K562 (cell line): ENCODE data around the gene HYI. TPM values are rescaled to one million over a fixed set of nuclear protein-coding genes. Genes with fewer than 3 reads are reported as not detected.
A peak's percentile ranks its signal among the peaks of the same experiment; 100 is the strongest.

Experiments
- ATAC-seq: fragments of 200-7000 bp; cut with Tn5 transposase; 3 replicates; pipeline ENCODE4 v1.9.1; 2020; ENCODE audit warnings: moderate library complexity
- BruUV-seq: library from RNA; stranded (reverse); fragments of 400-500 nt; replicated peaks from 2 replicates; lab custom pipeline; 2021; lab: Mats Ljungman, UMichigan
- CTCF ChIA-PET: fragments of 300-600 bp; formaldehyde crosslinking; extraction: SDS; loops from one replicate; lab custom pipeline; 2021; ENCODE audit warnings: low intra/inter-chr PET ratio; lab: Yijun Ruan, JAX
- POLR2A ChIA-PET: fragments of 300-600, 350-650 bp; sonication (Branson Sonifier 250); formaldehyde crosslinking; extraction: SDS; loops from one replicate; lab custom pipeline; 2021; ENCODE audit warnings: antibody characterized with exemption, inconsistent platforms; lab: Yijun Ruan, JAX
- DNase-seq, 4 experiments: peaks; one replicate each; pipeline versions ENCODE4 v3.0.0 to v3.0.0-alpha.2; 2011 to 2018; ENCODE audit warnings: low spot score in 3 of 4, mixed read lengths in 3 of 4; ENCODE audit errors: extremely low read depth in 1 of 4
- FAIRE-seq: peaks from 2 replicates; lab custom pipeline; 2011; peaks lifted over from hg19 to GRCh38; lab: Jason Lieb, UNC
- H2AFZ ChIP-seq: 2 replicates; pipeline ENCODE4 v1.6.0; 2011; ENCODE audit warnings: low read depth, low read length, control low read depth, inconsistent platforms
- H3K27ac ChIP-seq: fragments of 200-600 bp; 3 replicates; pipeline ENCODE4 v1.8.0; 2011; ENCODE audit warnings: low read depth, mild to moderate bottlenecking, control low read depth, inconsistent platforms, low read length, moderate library complexity, mixed read lengths; ENCODE audit errors: extremely low read depth
- H3K27me3 ChIP-seq, 2 experiments: fragments of 300-600 bp in 1 of 2; 2 replicates in 1 of 2; 3 replicates in 1 of 2; pipeline versions ENCODE4 v1.6.0 to v1.8.0; 2011; ENCODE audit warnings: inconsistent platforms in 2 of 2, low read length in 2 of 2, mild to moderate bottlenecking in 1 of 2, mixed read lengths in 1 of 2, moderate library complexity in 1 of 2; ENCODE audit not compliant: control insufficient read depth in 2 of 2, insufficient read depth in 2 of 2
- H3K36me3 ChIP-seq: fragments of 300-600 bp; 3 replicates; pipeline ENCODE4 v1.8.0; 2011; ENCODE audit warnings: mild to moderate bottlenecking, low read length, inconsistent platforms; ENCODE audit not compliant: control insufficient read depth, insufficient read depth
- H3K4me1 ChIP-seq, 2 experiments: fragments of 200-600 bp in 1 of 2; replicated peaks in 1 of 2; 2 replicates in 1 of 2; 3 replicates in 1 of 2; pipeline versions ENCODE4 v1.5.1 to v1.8.0; 2011; ENCODE audit warnings: inconsistent platforms in 2 of 2, low read length in 2 of 2, mild to moderate bottlenecking in 1 of 2, mixed read lengths in 1 of 2, moderate library complexity in 1 of 2; ENCODE audit not compliant: control insufficient read depth in 2 of 2, insufficient read depth in 2 of 2
- H3K4me2 ChIP-seq: 2 replicates; pipeline ENCODE4 v1.6.1; 2011; ENCODE audit warnings: low read length, control low read depth, inconsistent platforms, mixed read lengths; ENCODE audit not compliant: insufficient read depth
- H3K4me3 ChIP-seq: fragments of 200-600 bp; sonication (generic), shearing (Covaris generic); 2 replicates; pipeline ENCODE4 v1.5.1; 2016; ENCODE audit warnings: control low read depth, inconsistent platforms
- H3K79me2 ChIP-seq: fragments of 200-600 bp; 3 replicates; pipeline ENCODE4 v1.8.0; 2011; ENCODE audit warnings: low read length, inconsistent platforms; ENCODE audit not compliant: control insufficient read depth, insufficient read depth
- H3K9ac ChIP-seq, 2 experiments: 2 replicates each; pipeline versions ENCODE4 v1.6.0 to v1.6.1; 2011; ENCODE audit warnings: low read depth in 2 of 2, low read length in 2 of 2, control low read depth in 1 of 2, inconsistent platforms in 1 of 2, mild to moderate bottlenecking in 1 of 2, mixed read lengths in 1 of 2; ENCODE audit not compliant: insufficient read depth in 1 of 2
- H3K9me1 ChIP-seq: one replicate; pipeline ENCODE4 v1.6.0; 2011; ENCODE audit warnings: inconsistent platforms, mild to moderate bottlenecking, low read length, moderate library complexity; ENCODE audit not compliant: control insufficient read depth, insufficient read depth
- H3K9me3 ChIP-seq: replicated peaks from 2 replicates; pipeline ENCODE4 v1.5.1; 2011; ENCODE audit warnings: low read depth, low read length, inconsistent platforms; ENCODE audit not compliant: control insufficient read depth, insufficient read depth
- H4K20me1 ChIP-seq: replicated peaks from 2 replicates; pipeline ENCODE4 v1.6.1; 2011; ENCODE audit warnings: low read length, inconsistent platforms, mixed read lengths; ENCODE audit not compliant: control insufficient read depth, insufficient read depth
- ADNP ChIP-seq: fragments of 200-800 bp; sonication (Bioruptor generic); IDR thresholded peaks from 2 replicates; pipeline ENCODE4 v1.6.1; 2016; ENCODE audit warnings: missing genetic modification characterization, missing compliant biosample characterization
- CBFA2T3 ChIP-seq: fragments of 450-650 bp; IDR thresholded peaks from 2 replicates; pipeline ENCODE4 v1.6.1; 2017
- CBX8 ChIP-seq: fragments of 200-600 bp; sonication (generic); IDR thresholded peaks from 2 replicates; pipeline ENCODE4 v1.6.1; 2012; ENCODE audit warnings: borderline replicate concordance, mixed run types, low read depth, mild to moderate bottlenecking, moderate library complexity, mixed read lengths, low read length, control low read depth, inconsistent platforms; ENCODE audit not compliant: poor library complexity, severe bottlenecking; ENCODE audit errors: extremely low read depth
- FOXA1 ChIP-seq: fragments of 450-650 bp; IDR thresholded peaks from 2 replicates; pipeline ENCODE4 v1.6.1; 2016; ENCODE audit warnings: mild to moderate bottlenecking, borderline replicate concordance
- IFI16 ChIP-seq: fragments of 250-450 bp; sonication (Bioruptor Pico); IDR thresholded peaks from 2 replicates; pipeline ENCODE4 v2.1.2; 2022; ENCODE audit warnings: mild to moderate bottlenecking, inconsistent platforms
- WGBS: fragments of 100-300 bp; shearing (Covaris generic); methylation state at CpG from one replicate; pipeline ENCODE4 v1.1.6; 2016; ENCODE audit warnings: low coverage, mixed read lengths; ENCODE audit not compliant: insufficient coverage; ENCODE audit errors: missing lambda C conversion rate; 5-methylcytosine and 5-hydroxymethylcytosine counted together
- in situ Hi-C: fragments of 300-500 bp; cut with MboI; formaldehyde crosslinking; loops from 4 replicates; pipeline ENCODE4 v1.15.0; 2018; ENCODE audit warnings: inconsistent platforms, mixed read lengths
- intact Hi-C: fragments of 100-400 bp; cut with micrococcal nuclease; formaldehyde crosslinking; loops from 2 replicates; pipeline ENCODE4 v1.14.2; 2022
- polyA plus RNA-seq, 8 experiments: library from polyadenylated mRNA; depleted of rRNA in 4 of 8; stranded (reverse) in 5 of 8; unstranded in 3 of 8; fragments of >200 nt; fragmentation: Nextera tagmentation in 2 of 8; fragmentation: Illumina TruSeq in 1 of 8; extraction: Ambion mirVana in 2 of 8; extraction: Trizol in 1 of 8; gene quantifications; 2 replicates each; pipeline versions ENCODE4 v1.2.1 to v1.2.3, GENCODE V29; 2011 to 2014; ENCODE audit warnings: inconsistent platforms in 1 of 8, missing spikeins in 1 of 8
- total RNA-seq, 7 experiments: library from RNA; depleted of rRNA in 6 of 7; stranded (reverse); fragments of >200 nt in 6 of 7; fragmentation: Illumina TruSeq in 2 of 7; extraction: Trizol in 2 of 7; gene quantifications; 2 replicates each; pipeline versions ENCODE4 v1.2.1 to v1.2.3, GENCODE V29; 2011 to 2021; ENCODE audit warnings: low replicate concordance in 1 of 7
- TF ChIP-seq, protein P1 (sequence below): sonication (generic); formaldehyde crosslinking; IDR thresholded peaks from 2 replicates; pipeline ENCODE4 v1.8.0; 2022; ENCODE audit warnings: missing genetic modification reagents, mild to moderate bottlenecking, moderate library complexity, borderline replicate concordance
- TF ChIP-seq, protein P2 (sequence below): fragments of 200-600 bp; sonication (generic); IDR thresholded peaks from one replicate; pipeline ENCODE4 v1.6.1; 2012; ENCODE audit warnings: mild to moderate bottlenecking, low read depth, low read length, inconsistent platforms

HYI gene
- total and polyA plus RNA-seq, 9 of the 15 experiments (the other 6 are each of a cell fraction or from before 2014, with no cell fraction given) = 0.04 to 4.1 (median 1.4) TPM; not detected in 1

DNA sequence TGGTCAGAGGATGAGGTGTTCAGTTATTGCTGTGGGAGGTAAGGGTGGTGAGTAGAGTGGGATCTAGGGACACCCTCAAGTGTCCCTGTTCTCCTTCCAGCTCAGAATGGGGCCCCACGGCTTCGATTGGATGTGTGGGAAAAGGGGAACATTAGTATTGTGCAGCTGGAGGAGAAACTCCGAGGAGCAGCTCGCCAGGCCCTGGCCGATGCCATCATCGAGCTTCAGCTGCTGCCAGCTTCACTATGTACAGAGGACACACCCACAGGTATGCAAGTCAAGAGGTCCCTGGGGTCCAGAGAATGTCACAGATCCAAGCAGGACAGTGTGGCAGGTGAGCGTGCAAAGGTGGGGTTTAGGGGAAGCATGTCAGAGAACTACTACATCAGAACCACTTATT lies 13.9 kb downstream of the HYI start (continued):
- TF ChIP-seq, protein P1, sequence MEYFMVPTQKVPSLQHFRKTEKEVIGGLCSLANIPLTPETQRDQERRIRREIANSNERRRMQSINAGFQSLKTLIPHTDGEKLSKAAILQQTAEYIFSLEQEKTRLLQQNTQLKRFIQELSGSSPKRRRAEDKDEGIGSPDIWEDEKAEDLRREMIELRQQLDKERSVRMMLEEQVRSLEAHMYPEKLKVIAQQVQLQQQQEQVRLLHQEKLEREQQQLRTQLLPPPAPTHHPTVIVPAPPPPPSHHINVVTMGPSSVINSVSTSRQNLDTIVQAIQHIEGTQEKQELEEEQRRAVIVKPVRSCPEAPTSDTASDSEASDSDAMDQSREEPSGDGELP (CRISPR knock-in tag) = no peak

DNA sequence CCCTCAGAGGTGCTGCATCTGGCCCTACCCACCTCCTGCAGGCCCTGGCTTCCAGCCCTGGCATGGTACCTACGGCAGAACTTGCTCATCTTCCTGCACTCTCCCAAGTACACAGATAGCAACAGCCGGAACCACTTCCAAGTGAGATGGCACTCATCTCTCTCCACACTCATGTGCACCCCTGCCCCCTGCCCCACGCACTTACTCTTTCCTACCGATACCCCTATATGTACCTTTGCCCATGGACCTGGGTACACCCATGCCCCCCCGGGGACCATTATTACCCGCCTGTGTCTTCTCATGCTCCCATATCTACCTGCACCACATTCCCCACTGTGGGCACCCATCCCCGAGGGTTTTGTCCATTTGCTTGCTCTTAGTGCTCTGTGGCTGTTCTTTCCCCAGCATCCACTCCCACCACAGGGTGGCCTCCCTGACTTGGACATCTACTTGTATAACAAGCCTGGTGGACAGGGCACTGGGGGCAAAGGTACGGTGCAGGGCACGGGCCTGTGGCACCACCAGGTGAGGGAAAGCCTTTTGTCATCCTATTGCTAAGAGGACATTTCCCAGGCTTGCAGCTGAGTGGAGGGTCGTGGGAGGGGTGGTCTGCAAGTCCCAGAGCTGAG lies 14.7 kb downstream of the HYI start:
- Histone ChIP-seq H3K27ac (no peak overlapping the region), H3K27me3 (no peaks in the 10 kb centered on the region), H3K36me3 (peaks cover 33% of the 10 kb centered on the region; the same call in 2 of the 3 replicates), H3K9ac (0 out of 4 replicates have a peak overlapping the region, but pooled peaks of 1 of the 2 experiments have one; percentile 21), H3K79me2 (no peaks in the 10 kb centered on the region), H3K4me1 (no peaks in the 10 kb centered on the region), H2AFZ (no peak overlapping the region), H4K20me1 (no peaks in the 10 kb centered on the region), H3K4me3 (no peak overlapping the region), H3K9me3 (no peaks in the 10 kb centered on the region), H3K9me1 (no peaks in the 10 kb centered on the region), H3K4me2 (no peak overlapping the region)
- 65% methylated on average over 10 of the region's 10 CpGs for WGBS
- no peak for FAIRE-seq
- CTCF ChIA-PET = no interaction called here
- intact Hi-C loops = no loop called here
- no peak for DNase-seq
- in situ Hi-C loops = no loop called here
- no peak for ATAC-seq
- POLR2A ChIA-PET = interaction anchor here (1.3 kb wide), 1 partner anchor 15 kb away, joined by 3 read pairs; no protein-coding TSS in a partner anchor
- BruUV-seq = no TSS peak
- TF ChIP-seq CBX8 (no peak), IFI16 (CRISPR knock-in tag) (no peak), CBFA2T3 (no peak), ADNP (no peak), FOXA1 (no peak)
- TF ChIP-seq, protein P2, sequence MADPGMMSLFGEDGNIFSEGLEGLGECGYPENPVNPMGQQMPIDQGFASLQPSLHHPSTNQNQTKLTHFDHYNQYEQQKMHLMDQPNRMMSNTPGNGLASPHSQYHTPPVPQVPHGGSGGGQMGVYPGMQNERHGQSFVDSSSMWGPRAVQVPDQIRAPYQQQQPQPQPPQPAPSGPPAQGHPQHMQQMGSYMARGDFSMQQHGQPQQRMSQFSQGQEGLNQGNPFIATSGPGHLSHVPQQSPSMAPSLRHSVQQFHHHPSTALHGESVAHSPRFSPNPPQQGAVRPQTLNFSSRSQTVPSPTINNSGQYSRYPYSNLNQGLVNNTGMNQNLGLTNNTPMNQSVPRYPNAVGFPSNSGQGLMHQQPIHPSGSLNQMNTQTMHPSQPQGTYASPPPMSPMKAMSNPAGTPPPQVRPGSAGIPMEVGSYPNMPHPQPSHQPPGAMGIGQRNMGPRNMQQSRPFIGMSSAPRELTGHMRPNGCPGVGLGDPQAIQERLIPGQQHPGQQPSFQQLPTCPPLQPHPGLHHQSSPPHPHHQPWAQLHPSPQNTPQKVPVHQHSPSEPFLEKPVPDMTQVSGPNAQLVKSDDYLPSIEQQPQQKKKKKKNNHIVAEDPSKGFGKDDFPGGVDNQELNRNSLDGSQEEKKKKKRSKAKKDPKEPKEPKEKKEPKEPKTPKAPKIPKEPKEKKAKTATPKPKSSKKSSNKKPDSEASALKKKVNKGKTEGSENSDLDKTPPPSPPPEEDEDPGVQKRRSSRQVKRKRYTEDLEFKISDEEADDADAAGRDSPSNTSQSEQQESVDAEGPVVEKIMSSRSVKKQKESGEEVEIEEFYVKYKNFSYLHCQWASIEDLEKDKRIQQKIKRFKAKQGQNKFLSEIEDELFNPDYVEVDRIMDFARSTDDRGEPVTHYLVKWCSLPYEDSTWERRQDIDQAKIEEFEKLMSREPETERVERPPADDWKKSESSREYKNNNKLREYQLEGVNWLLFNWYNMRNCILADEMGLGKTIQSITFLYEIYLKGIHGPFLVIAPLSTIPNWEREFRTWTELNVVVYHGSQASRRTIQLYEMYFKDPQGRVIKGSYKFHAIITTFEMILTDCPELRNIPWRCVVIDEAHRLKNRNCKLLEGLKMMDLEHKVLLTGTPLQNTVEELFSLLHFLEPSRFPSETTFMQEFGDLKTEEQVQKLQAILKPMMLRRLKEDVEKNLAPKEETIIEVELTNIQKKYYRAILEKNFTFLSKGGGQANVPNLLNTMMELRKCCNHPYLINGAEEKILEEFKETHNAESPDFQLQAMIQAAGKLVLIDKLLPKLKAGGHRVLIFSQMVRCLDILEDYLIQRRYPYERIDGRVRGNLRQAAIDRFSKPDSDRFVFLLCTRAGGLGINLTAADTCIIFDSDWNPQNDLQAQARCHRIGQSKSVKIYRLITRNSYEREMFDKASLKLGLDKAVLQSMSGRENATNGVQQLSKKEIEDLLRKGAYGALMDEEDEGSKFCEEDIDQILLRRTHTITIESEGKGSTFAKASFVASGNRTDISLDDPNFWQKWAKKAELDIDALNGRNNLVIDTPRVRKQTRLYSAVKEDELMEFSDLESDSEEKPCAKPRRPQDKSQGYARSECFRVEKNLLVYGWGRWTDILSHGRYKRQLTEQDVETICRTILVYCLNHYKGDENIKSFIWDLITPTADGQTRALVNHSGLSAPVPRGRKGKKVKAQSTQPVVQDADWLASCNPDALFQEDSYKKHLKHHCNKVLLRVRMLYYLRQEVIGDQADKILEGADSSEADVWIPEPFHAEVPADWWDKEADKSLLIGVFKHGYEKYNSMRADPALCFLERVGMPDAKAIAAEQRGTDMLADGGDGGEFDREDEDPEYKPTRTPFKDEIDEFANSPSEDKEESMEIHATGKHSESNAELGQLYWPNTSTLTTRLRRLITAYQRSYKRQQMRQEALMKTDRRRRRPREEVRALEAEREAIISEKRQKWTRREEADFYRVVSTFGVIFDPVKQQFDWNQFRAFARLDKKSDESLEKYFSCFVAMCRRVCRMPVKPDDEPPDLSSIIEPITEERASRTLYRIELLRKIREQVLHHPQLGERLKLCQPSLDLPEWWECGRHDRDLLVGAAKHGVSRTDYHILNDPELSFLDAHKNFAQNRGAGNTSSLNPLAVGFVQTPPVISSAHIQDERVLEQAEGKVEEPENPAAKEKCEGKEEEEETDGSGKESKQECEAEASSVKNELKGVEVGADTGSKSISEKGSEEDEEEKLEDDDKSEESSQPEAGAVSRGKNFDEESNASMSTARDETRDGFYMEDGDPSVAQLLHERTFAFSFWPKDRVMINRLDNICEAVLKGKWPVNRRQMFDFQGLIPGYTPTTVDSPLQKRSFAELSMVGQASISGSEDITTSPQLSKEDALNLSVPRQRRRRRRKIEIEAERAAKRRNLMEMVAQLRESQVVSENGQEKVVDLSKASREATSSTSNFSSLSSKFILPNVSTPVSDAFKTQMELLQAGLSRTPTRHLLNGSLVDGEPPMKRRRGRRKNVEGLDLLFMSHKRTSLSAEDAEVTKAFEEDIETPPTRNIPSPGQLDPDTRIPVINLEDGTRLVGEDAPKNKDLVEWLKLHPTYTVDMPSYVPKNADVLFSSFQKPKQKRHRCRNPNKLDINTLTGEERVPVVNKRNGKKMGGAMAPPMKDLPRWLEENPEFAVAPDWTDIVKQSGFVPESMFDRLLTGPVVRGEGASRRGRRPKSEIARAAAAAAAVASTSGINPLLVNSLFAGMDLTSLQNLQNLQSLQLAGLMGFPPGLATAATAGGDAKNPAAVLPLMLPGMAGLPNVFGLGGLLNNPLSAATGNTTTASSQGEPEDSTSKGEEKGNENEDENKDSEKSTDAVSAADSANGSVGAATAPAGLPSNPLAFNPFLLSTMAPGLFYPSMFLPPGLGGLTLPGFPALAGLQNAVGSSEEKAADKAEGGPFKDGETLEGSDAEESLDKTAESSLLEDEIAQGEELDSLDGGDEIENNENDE = no peak
